ENCODE measurements around the gene HIVEP3.

Gene HIVEP3

GRCh38 chr1:41586230-41586629 lies 332.5 kb downstream of the HIVEP3 start:
- TF ChIP-seq FOXP2 (optimal IDR thresholded peaks at IDR 0.05; ENCODE audit: borderline replicate concordance, extremely low read depth, extremely low read length, insufficient read depth), result no peak

GRCh38 chr1:41583658-41584547 lies 334.8 kb downstream of the HIVEP3 start:
- no peak for TF ChIP-seq TAF1 (IDR thresholded peaks at IDR 0.05; ENCODE audit: borderline replicate concordance, insufficient read depth, low read length)
- TF ChIP-seq SIN3A (IDR thresholded peaks at IDR 0.05; ENCODE audit: borderline replicate concordance, insufficient read depth, low read length), result no peak
- no peak for TF ChIP-seq POLR2AphosphoS5 (IDR thresholded peaks at IDR 0.05; ENCODE audit: low read depth, low read length)
- TF ChIP-seq REST (IDR thresholded peaks at IDR 0.05; ENCODE audit: insufficient read depth in 1 of 2, low read depth in 2 of 2, low read length in 2 of 2), result no peak
- TF ChIP-seq FOXP2 (optimal IDR thresholded peaks at IDR 0.05; ENCODE audit: borderline replicate concordance, extremely low read depth, extremely low read length, insufficient read depth), result no peak

- TF ChIP-seq FOXP2 (optimal IDR thresholded peaks at IDR 0.05; ENCODE audit: borderline replicate concordance, extremely low read depth, extremely low read length, insufficient read depth) (no peak), TAF1 (IDR thresholded peaks at IDR 0.05; ENCODE audit: borderline replicate concordance, insufficient read depth, low read length) (no peak), SIN3A (IDR thresholded peaks at IDR 0.05; ENCODE audit: borderline replicate concordance, insufficient read depth, low read length) (no peak), POLR2AphosphoS5 (IDR thresholded peaks at IDR 0.05; ENCODE audit: low read depth, low read length) (no peak), REST (IDR thresholded peaks at IDR 0.05; ENCODE audit: insufficient read depth in 1 of 2, low read depth in 2 of 2, low read length in 2 of 2) (no peak)
Measured at GRCh38 chr1:41582851-41583657, 335.7 kb downstream of the HIVEP3 start.

- TF ChIP-seq SIN3A (IDR thresholded peaks at IDR 0.05; ENCODE audit: borderline replicate concordance, insufficient read depth, low read length) (no peak), TAF1 (IDR thresholded peaks at IDR 0.05; ENCODE audit: borderline replicate concordance, insufficient read depth, low read length) (no peak), REST (IDR thresholded peaks at IDR 0.05; ENCODE audit: insufficient read depth in 1 of 2, low read depth in 2 of 2, low read length in 2 of 2) (no peak), FOXP2 (optimal IDR thresholded peaks at IDR 0.05; ENCODE audit: borderline replicate concordance, extremely low read depth, extremely low read length, insufficient read depth) (no peak), POLR2AphosphoS5 (IDR thresholded peaks at IDR 0.05; ENCODE audit: low read depth, low read length) (no peak)
Measured at GRCh38 chr1:41582351-41582750, 336.4 kb downstream of the HIVEP3 start.

- no peak for TF ChIP-seq FOXP2 (optimal IDR thresholded peaks at IDR 0.05; ENCODE audit: borderline replicate concordance, extremely low read depth, extremely low read length, insufficient read depth)
- no peak for TF ChIP-seq SIN3A (IDR thresholded peaks at IDR 0.05; ENCODE audit: borderline replicate concordance, insufficient read depth, low read length)
- TF ChIP-seq TAF1 (IDR thresholded peaks at IDR 0.05; ENCODE audit: borderline replicate concordance, insufficient read depth, low read length), result no peak
- no peak for TF ChIP-seq POLR2AphosphoS5 (IDR thresholded peaks at IDR 0.05; ENCODE audit: low read depth, low read length)
- no peak for TF ChIP-seq REST (IDR thresholded peaks at IDR 0.05; ENCODE audit: insufficient read depth in 1 of 2, low read depth in 2 of 2, low read length in 2 of 2)
Measured at GRCh38 chr1:41582004-41582325, 336.8 kb downstream of the HIVEP3 start.
